ENCODE measurements around the gene MAMSTR. TPM values are rescaled to one million over a fixed set of nuclear protein-coding genes. Genes with fewer than 3 reads are reported as not detected.
A peak's percentile ranks its signal among the peaks of the same experiment; 100 is the strongest.

Gene MAMSTR
- total and polyA plus RNA-seq, 9 of the 15 experiments (the other 6 are each of a cell fraction or from before 2014, with no cell fraction given) = 0.08 to 1.00 (median 0.40) TPM; not detected in 1

DNA sequence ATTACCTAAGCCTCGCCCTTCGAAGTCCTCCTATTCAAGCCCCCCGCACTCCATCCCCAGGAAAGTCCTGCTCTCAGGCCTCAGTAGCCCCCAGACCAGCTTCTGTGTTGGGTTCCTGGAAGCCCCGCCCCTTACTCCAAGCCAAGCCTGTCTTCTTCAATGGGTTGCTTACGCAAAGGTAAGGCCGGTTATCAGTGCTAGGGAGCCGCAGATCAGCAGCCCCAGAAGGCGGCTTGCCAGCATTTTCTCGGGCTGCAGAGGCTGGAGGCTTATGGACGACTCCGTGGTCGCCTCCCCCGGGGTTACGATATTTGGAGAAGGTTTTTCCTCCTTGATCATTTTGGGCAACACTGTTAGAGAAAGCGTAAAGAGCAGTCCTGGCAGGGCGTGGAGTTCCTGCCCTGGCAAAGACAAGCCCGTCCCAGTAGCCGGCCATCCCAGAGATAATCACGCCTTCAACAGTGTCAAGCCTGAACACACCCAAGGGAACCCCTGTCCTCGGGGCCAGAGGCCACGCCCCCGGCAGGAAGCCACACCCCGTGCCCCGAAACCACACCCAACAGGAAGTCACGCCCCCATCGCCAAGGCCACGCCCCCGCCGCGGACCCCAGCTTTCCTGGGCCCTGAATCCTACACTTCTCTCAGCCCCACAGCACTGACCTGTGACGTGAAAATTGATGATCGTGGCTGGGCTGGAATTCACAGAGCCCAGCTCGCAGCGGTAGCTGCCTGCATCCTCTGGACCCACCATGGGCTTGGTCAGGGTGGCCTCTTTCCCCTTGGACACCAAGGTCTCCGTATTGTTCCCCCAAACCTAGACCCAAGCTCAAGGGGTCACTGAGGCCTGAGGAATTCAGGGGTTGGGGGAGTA lies 21.8 kb upstream of the MAMSTR start (continued):
- TF ChIP-seq NR2C2 (CRISPR knock-in tag; IDR thresholded peaks at IDR 0.05) = no peak
- TF ChIP-seq NR2C2 (tag; IDR thresholded peaks at IDR 0.05) = peak; percentile 51; the same call in 1 of the 2 replicates
- TF ChIP-seq ARID1B (IDR thresholded peaks at IDR 0.05) = peak; percentile 73
- TF ChIP-seq KHSRP (IDR thresholded peaks at IDR 0.05) = no peak
- TF ChIP-seq TCF3 (CRISPR knock-in tag; IDR thresholded peaks at IDR 0.05) = no peak
- TF ChIP-seq FUS (optimal IDR thresholded peaks at IDR 0.05; ENCODE audit: low read depth, low read length) = no peak
- no peak for TF ChIP-seq ZNF224 (CRISPR knock-in tag; IDR thresholded peaks at IDR 0.05)
- TF ChIP-seq, protein P1, sequence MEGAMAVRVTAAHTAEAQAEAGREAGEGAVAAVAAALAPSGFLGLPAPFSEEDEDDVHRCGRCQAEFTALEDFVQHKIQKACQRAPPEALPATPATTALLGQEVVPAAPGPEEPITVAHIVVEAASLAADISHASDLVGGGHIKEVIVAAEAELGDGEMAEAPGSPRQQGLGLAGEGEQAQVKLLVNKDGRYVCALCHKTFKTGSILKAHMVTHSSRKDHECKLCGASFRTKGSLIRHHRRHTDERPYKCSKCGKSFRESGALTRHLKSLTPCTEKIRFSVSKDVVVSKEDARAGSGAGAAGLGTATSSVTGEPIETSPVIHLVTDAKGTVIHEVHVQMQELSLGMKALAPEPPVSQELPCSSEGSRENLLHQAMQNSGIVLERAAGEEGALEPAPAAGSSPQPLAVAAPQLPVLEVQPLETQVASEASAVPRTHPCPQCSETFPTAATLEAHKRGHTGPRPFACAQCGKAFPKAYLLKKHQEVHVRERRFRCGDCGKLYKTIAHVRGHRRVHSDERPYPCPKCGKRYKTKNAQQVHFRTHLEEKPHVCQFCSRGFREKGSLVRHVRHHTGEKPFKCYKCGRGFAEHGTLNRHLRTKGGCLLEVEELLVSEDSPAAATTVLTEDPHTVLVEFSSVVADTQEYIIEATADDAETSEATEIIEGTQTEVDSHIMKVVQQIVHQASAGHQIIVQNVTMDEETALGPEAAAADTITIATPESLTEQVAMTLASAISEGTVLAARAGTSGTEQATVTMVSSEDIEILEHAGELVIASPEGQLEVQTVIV (CRISPR knock-in tag; IDR thresholded peaks at IDR 0.05; ENCODE audit: borderline replicate concordance) = no peak
- TF ChIP-seq, protein P2, sequence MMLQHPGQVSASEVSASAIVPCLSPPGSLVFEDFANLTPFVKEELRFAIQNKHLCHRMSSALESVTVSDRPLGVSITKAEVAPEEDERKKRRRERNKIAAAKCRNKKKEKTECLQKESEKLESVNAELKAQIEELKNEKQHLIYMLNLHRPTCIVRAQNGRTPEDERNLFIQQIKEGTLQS (IDR thresholded peaks at IDR 0.05) = 0 out of 2 replicates have a peak, but pooled peaks have one; percentile 4
- TF ChIP-seq, protein P2 (CRISPR knock-in tag; conservative IDR thresholded peaks at IDR 0.05) = no peak
- TF ChIP-seq TAF1 (IDR thresholded peaks at IDR 0.05; ENCODE audit: control insufficient read depth, extremely low read depth, insufficient read depth, low read length, severe bottlenecking) = peak; percentile 17
- TF ChIP-seq SOX6 (IDR thresholded peaks at IDR 0.05) = peak; percentile 38; the same call in 1 of the 2 replicates
- no peak for TF ChIP-seq TEAD2 (tag; IDR thresholded peaks at IDR 0.05)
- TF ChIP-seq, protein P3, sequence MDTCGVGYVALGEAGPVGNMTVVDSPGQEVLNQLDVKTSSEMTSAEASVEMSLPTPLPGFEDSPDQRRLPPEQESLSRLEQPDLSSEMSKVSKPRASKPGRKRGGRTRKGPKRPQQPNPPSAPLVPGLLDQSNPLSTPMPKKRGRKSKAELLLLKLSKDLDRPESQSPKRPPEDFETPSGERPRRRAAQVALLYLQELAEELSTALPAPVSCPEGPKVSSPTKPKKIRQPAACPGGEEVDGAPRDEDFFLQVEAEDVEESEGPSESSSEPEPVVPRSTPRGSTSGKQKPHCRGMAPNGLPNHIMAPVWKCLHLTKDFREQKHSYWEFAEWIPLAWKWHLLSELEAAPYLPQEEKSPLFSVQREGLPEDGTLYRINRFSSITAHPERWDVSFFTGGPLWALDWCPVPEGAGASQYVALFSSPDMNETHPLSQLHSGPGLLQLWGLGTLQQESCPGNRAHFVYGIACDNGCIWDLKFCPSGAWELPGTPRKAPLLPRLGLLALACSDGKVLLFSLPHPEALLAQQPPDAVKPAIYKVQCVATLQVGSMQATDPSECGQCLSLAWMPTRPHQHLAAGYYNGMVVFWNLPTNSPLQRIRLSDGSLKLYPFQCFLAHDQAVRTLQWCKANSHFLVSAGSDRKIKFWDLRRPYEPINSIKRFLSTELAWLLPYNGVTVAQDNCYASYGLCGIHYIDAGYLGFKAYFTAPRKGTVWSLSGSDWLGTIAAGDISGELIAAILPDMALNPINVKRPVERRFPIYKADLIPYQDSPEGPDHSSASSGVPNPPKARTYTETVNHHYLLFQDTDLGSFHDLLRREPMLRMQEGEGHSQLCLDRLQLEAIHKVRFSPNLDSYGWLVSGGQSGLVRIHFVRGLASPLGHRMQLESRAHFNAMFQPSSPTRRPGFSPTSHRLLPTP (IDR thresholded peaks at IDR 0.05; ENCODE audit: borderline replicate concordance, extremely low read depth, insufficient read length) = no peak
- no peak for TF ChIP-seq POLR2H (tag; IDR thresholded peaks at IDR 0.05; ENCODE audit: low read depth)
- TF ChIP-seq ZNF212 (CRISPR knock-in tag; IDR thresholded peaks at IDR 0.05) = no peak
- TF ChIP-seq ELF1 (tag; IDR thresholded peaks at IDR 0.05) = peak; percentile 47; the same call in 1 of the 2 replicates
- peak; percentile 39 for TF ChIP-seq KDM5B (IDR thresholded peaks at IDR 0.05; ENCODE audit: insufficient replicate concordance, low read depth, low read length)
- peak; percentile 25; the same call in 1 of the 2 replicates for TF ChIP-seq CREM (IDR thresholded peaks at IDR 0.05; ENCODE audit: low read depth)
- TF ChIP-seq HSF4 (CRISPR knock-in tag; IDR thresholded peaks at IDR 0.05; ENCODE audit: borderline replicate concordance) = no peak

All from K562 (cell line).